ENCODE measurements around the gene HDDC2.

HDDC2 gene

GRCh38 chr6:125301435-125302391 is at the start of gene HDDC2:
TSS of gene HDDC2 (minus strand) at chr6:125301967. CDS start at chr6:125301932, 35 bp downstream.
- peak; percentile 84 for DNase-seq

- DNase-seq, result no peak
Measured at GRCh38 chr6:125346926-125347563, 45.3 kb upstream of the HDDC2 start.

GRCh38 chr6:125346201-125346925 is 44.6 kb upstream of the HDDC2 start:
- peak; percentile 56 for DNase-seq

GRCh38 chr6:125341460-125341859 is 39.7 kb upstream of the HDDC2 start:
- DNase-seq, result no peak

GRCh38 chr6:125340991-125341390 is 39.2 kb upstream of the HDDC2 start:
- DNase-seq, result no peak

GRCh38 chr6:125340175-125340835 is 38.5 kb upstream of the HDDC2 start:
- no peak for DNase-seq

GRCh38 chr6:125339653-125340052 is 37.9 kb upstream of the HDDC2 start:
- DNase-seq, result no peak

- no peak for DNase-seq
Measured at GRCh38 chr6:125338381-125338780, 36.6 kb upstream of the HDDC2 start.

GRCh38 chr6:125337706-125338105 is 35.9 kb upstream of the HDDC2 start:
- DNase-seq, result no peak

- DNase-seq, result no peak
Measured at GRCh38 chr6:125332664-125333063, 30.9 kb upstream of the HDDC2 start.

- no peak for DNase-seq
Measured at GRCh38 chr6:125325586-125325985, 23.8 kb upstream of the HDDC2 start.

GRCh38 chr6:125323376-125323775 is 21.6 kb upstream of the HDDC2 start:
- no peak for DNase-seq

- peak; percentile 36 for DNase-seq
Measured at GRCh38 chr6:125316621-125317020, 14.9 kb upstream of the HDDC2 start.

- DNase-seq, result no peak
Measured at GRCh38 chr6:125315548-125315947, 13.8 kb upstream of the HDDC2 start.

- DNase-seq, result peak; percentile 77
Measured at GRCh38 chr6:125314009-125314581, 12.3 kb upstream of the HDDC2 start.

- no peak for DNase-seq
Measured at GRCh38 chr6:125312950-125313349, 11.2 kb upstream of the HDDC2 start.

- no peak for DNase-seq
Measured at GRCh38 chr6:125312478-125312877, 10.7 kb upstream of the HDDC2 start.

- peak; percentile 24 for DNase-seq
Measured at GRCh38 chr6:125310994-125311649, 9.4 kb upstream of the HDDC2 start.

- no peak for DNase-seq
Measured at GRCh38 chr6:125307964-125308615, 6.3 kb upstream of the HDDC2 start.

GRCh38 chr6:125307150-125307838 is 5.5 kb upstream of the HDDC2 start:
- DNase-seq, result no peak

GRCh38 chr6:125306756-125307149 is 5.0 kb upstream of the HDDC2 start:
- no peak for DNase-seq

Measured in femur (tissue), 1 donor.